IMR-90 (cell line): ENCODE data around the gene RAB31. TPM values are rescaled to one million over a fixed set of nuclear protein-coding genes. Genes with fewer than 3 reads are reported as not detected.

Experiments
- ATAC-seq: fragments of 200-7000 bp; cut with Tn5 transposase; 2 replicates; pipeline ENCODE4 v1.9.1; 2020; ENCODE audit warnings: low read depth, mild to moderate bottlenecking, moderate library complexity
- BruUV-seq: library from RNA; stranded (reverse); fragments of 400-500 nt; replicated peaks from 2 replicates; lab custom pipeline; 2021; lab: Mats Ljungman, UMichigan
- CTCF ChIA-PET: fragments of 300-600 bp; formaldehyde crosslinking; extraction: SDS; loops from one replicate; lab custom pipeline; 2021; ENCODE audit warnings: antibody characterized with exemption; lab: Yijun Ruan, JAX
- POLR2A ChIA-PET: fragments of 300-600 bp; sonication (Branson Sonifier 250); formaldehyde crosslinking; loops from one replicate; lab custom pipeline; 2022; ENCODE audit warnings: antibody characterized with exemption; ENCODE audit not compliant: unreplicated experiment; lab: Charles Lee
- DNase-seq: peaks from one replicate; pipeline ENCODE4 v3.0.0; 2013
- H2AFZ ChIP-seq: replicated peaks from 2 replicates; pipeline ENCODE3; 2013; ENCODE audit warnings: low read length, mild to moderate bottlenecking; ENCODE audit not compliant: poor library complexity
- H2AK5ac ChIP-seq: 2 replicates; pipeline ENCODE4 v1.6.1; 2013; ENCODE audit warnings: low read depth, low read length, inconsistent platforms
- H2AK9ac ChIP-seq: replicated peaks from 2 replicates; pipeline ENCODE3; 2013; ENCODE audit warnings: mild to moderate bottlenecking, low read depth, low read length, moderate library complexity; ENCODE audit not compliant: poor library complexity
- H2BK120ac ChIP-seq: 2 replicates; pipeline ENCODE4 v1.6.1; 2013; ENCODE audit warnings: low read depth, low read length, inconsistent platforms
- H2BK15ac ChIP-seq: 3 replicates; pipeline ENCODE4 v1.6.1; 2013; ENCODE audit warnings: low read depth, low read length, inconsistent platforms
- H2BK20ac ChIP-seq: 2 replicates; pipeline ENCODE4 v1.6.1; 2013; ENCODE audit warnings: low read depth, mild to moderate bottlenecking, inconsistent platforms, low read length, moderate library complexity
- H2BK5ac ChIP-seq: 2 replicates; pipeline ENCODE4 v1.6.1; 2013; ENCODE audit warnings: mild to moderate bottlenecking, low read depth, low read length, inconsistent platforms; ENCODE audit not compliant: poor library complexity, severe bottlenecking
- H3K14ac ChIP-seq: replicated peaks from 2 replicates; pipeline ENCODE4 v1.6.1; 2013; ENCODE audit warnings: low read depth, low read length, inconsistent platforms
- H3K18ac ChIP-seq: 2 replicates; pipeline ENCODE4 v1.6.1; 2013; ENCODE audit warnings: low read depth, low read length, control low read depth
- H3K23ac ChIP-seq: 2 replicates; pipeline ENCODE4 v1.6.1; 2013; ENCODE audit warnings: low read depth, low read length, inconsistent platforms
- H3K27ac ChIP-seq: 2 replicates; pipeline ENCODE4 v1.5.1; 2013; ENCODE audit warnings: mild to moderate bottlenecking, control low read depth, low read length; ENCODE audit not compliant: insufficient read depth
- H3K27me3 ChIP-seq: 2 replicates; pipeline ENCODE4 v1.6.1; 2013; ENCODE audit warnings: low read length; ENCODE audit not compliant: control insufficient read depth, insufficient read depth
- H3K36me3 ChIP-seq: 2 replicates; pipeline ENCODE4 v1.6.1; 2013; ENCODE audit warnings: low read length, mixed read lengths; ENCODE audit not compliant: control insufficient read depth, insufficient read depth
- H3K4ac ChIP-seq: 2 replicates; pipeline ENCODE4 v1.6.1; 2013; ENCODE audit warnings: low read depth, low read length, inconsistent platforms
- H3K4me1 ChIP-seq: 2 replicates; pipeline ENCODE4 v1.6.1; 2013; ENCODE audit warnings: low read length, mixed read lengths; ENCODE audit not compliant: control insufficient read depth, insufficient read depth
- H3K4me2 ChIP-seq: 2 replicates; pipeline ENCODE4 v1.6.1; 2013; ENCODE audit warnings: low read depth, mild to moderate bottlenecking, control low read depth, low read length, moderate library complexity
- H3K4me3 ChIP-seq: 2 replicates; pipeline ENCODE4 v1.5.1; 2013; ENCODE audit warnings: low read depth, mild to moderate bottlenecking, control low read depth, low read length, moderate library complexity; ENCODE audit not compliant: insufficient read depth
- H3K56ac ChIP-seq: 2 replicates; pipeline ENCODE4 v1.6.1; 2013; ENCODE audit warnings: low read length, inconsistent platforms; ENCODE audit not compliant: insufficient read depth; ENCODE audit errors: extremely low read depth
- H3K79me1 ChIP-seq, 2 experiments: 2 replicates each; pipeline ENCODE4 v1.6.1; 2013; ENCODE audit warnings: low read length in 2 of 2, inconsistent platforms in 1 of 2, low read depth in 1 of 2
- H3K9ac ChIP-seq: 2 replicates; pipeline ENCODE4 v1.6.1; 2013; ENCODE audit warnings: low read depth, low read length, control low read depth
- H3K9me1 ChIP-seq: 2 replicates; pipeline ENCODE4 v1.6.1; 2013; ENCODE audit warnings: low read length, inconsistent platforms; ENCODE audit not compliant: insufficient read depth
- H3K9me3 ChIP-seq: 2 replicates; pipeline ENCODE4 v1.6.1; 2013; ENCODE audit warnings: low read length; ENCODE audit not compliant: control insufficient read depth, insufficient read depth
- H4K20me1 ChIP-seq: 2 replicates; pipeline ENCODE4 v1.6.1; 2013; ENCODE audit warnings: low read length, inconsistent platforms; ENCODE audit not compliant: insufficient read depth
- H4K5ac ChIP-seq: 2 replicates; pipeline ENCODE4 v1.6.1; 2013; ENCODE audit warnings: mild to moderate bottlenecking, low read depth, low read length, control low read depth
- H4K8ac ChIP-seq, 2 experiments: 2 replicates each; pipeline ENCODE4 v1.6.1; 2013; ENCODE audit warnings: low read depth in 2 of 2, low read length in 2 of 2, control low read depth in 1 of 2, inconsistent platforms in 1 of 2
- H4K91ac ChIP-seq: 2 replicates; pipeline ENCODE4 v1.6.1; 2013; ENCODE audit warnings: low read depth, low read length, inconsistent platforms; ENCODE audit not compliant: insufficient read depth
- CEBPB ChIP-seq: IDR thresholded peaks from 2 replicates; pipeline ENCODE4 v1.6.1; 2012; ENCODE audit warnings: low read depth, low read length, improper control_type of control experiment
- CHD1 ChIP-seq: IDR thresholded peaks from 2 replicates; pipeline ENCODE4 v1.6.1; 2012; ENCODE audit warnings: low read depth, low read length, improper control_type of control experiment
- ELK1 ChIP-seq: fragments of 150-350 bp; IDR thresholded peaks from 2 replicates; pipeline ENCODE4 v1.6.1; 2016; ENCODE audit warnings: low read depth, mild to moderate bottlenecking, low read length, moderate library complexity, borderline replicate concordance
- FOS ChIP-seq: fragments of 150-350 bp; IDR thresholded peaks from 2 replicates; pipeline ENCODE4 v1.6.1; 2016; ENCODE audit warnings: low read depth, low read length
- MAFK ChIP-seq: IDR thresholded peaks from 2 replicates; pipeline ENCODE4 v1.6.1; 2012; ENCODE audit warnings: low read depth, low read length, improper control_type of control experiment
- MXI1 ChIP-seq: IDR thresholded peaks from 2 replicates; pipeline ENCODE4 v1.6.1; 2012; ENCODE audit warnings: low read depth, mild to moderate bottlenecking, low read length, moderate library complexity, borderline replicate concordance
- NFE2L2 ChIP-seq: fragments of 150-350 bp; IDR thresholded peaks from 2 replicates; pipeline ENCODE4 v1.6.1; 2016; ENCODE audit warnings: low read depth, mild to moderate bottlenecking, low read length
- POLR2A ChIP-seq: IDR thresholded peaks from 2 replicates; pipeline ENCODE4 v1.6.1; 2012; ENCODE audit warnings: mild to moderate bottlenecking, low read depth, low read length
- RAD21 ChIP-seq: IDR thresholded peaks from 2 replicates; pipeline ENCODE4 v1.6.1; 2012; ENCODE audit warnings: low read length, improper control_type of control experiment
- RCOR1 ChIP-seq: IDR thresholded peaks from 2 replicates; pipeline ENCODE4 v1.6.1; 2012; ENCODE audit warnings: mild to moderate bottlenecking, low read length, improper control_type of control experiment; ENCODE audit not compliant: insufficient replicate concordance
- SMC3 ChIP-seq: fragments of 150-350 bp; IDR thresholded peaks from 2 replicates; pipeline ENCODE4 v1.6.1; 2016; ENCODE audit warnings: low read depth, mild to moderate bottlenecking, antibody characterized with exemption, low read length, moderate library complexity
- dilution Hi-C: fragments of 300-500 bp; cut with HindIII; formaldehyde crosslinking; loops from one replicate; pipeline ENCODE4 v1.14.3; 2018; ENCODE audit warnings: low sequenced_read_pairs; ENCODE audit not compliant: unreplicated experiment
- in situ Hi-C: fragments of 300-500 bp; cut with MboI; formaldehyde crosslinking; loops from 3 replicates; pipeline ENCODE4 v1.14.3; 2019; ENCODE audit warnings: low sequenced_read_pairs, inconsistent platforms, mixed read lengths
- intact Hi-C: fragments of 100-400 bp; cut with micrococcal nuclease; formaldehyde crosslinking; loops from 2 replicates; pipeline ENCODE4 v1.10.0; 2022
- polyA plus RNA-seq, 3 experiments: library from polyadenylated mRNA; depleted of rRNA; stranded (reverse); fragments of >200 nt; gene quantifications; 2 replicates each; pipeline ENCODE4 v1.2.3, GENCODE V29; 2012; ENCODE audit warnings: low replicate concordance in 1 of 3
- total RNA-seq: library from RNA; depleted of rRNA; stranded (reverse); fragments of >200 nt; gene quantifications from 2 replicates; pipeline ENCODE4 v1.2.3, GENCODE V29; 2012
- TF ChIP-seq, protein P1 (sequence below): conservative IDR thresholded peaks from 2 replicates; pipeline ENCODE4 v1.5.1; 2012; ENCODE audit warnings: mild to moderate bottlenecking, low read depth, low read length, improper control_type of control experiment
- TF ChIP-seq, protein P2 (sequence below): fragments of 150-350 bp; IDR thresholded peaks from 2 replicates; pipeline ENCODE4 v1.6.1; 2017; ENCODE audit warnings: mild to moderate bottlenecking, antibody characterized with exemption, low read length, low read depth

The RAB31 gene
- total and polyA plus RNA-seq, 2 of the 4 experiments (the other 2 are of a cell fraction), result 13.8 to 26.9 TPM

DNA sequence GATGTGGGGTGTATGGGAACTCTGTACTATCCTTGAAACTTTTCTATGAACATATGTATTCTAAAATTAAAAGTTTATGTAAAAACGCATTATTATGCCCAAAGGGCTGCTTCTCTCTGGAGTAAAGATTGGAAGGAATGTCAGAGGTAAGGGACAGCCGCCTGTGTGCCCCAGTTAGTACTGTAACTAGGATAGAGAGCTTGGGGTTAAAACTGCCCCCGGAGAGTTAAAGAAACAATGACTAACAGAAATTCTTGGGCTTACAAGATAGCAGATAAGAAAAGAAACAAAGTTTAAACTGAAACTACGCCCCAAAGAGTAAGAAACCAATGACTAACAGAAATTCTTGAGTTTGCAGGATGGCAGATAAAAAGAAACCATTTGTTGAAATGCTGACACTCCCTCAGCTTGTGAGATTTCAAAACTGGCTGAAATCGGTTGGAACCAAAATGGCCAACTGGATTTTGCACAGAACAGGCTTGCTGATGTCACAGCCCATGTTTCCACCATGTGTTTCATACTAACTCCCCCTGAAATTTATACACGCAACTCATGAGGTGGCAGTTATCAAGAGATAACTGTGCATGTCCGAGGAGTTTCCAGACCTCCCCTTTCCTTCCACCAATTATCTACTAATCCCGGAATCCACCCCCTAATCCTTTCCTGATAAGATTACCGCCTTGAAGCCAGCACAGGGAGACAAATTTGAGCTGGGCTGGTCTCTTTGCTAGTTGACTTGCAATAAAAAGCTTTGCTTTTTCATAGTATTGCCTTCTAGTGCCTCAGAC, 169.0 kb downstream of the RAB31 start (continued):
- TF ChIP-seq POLR2A (0 out of 2 replicates have a peak, but pooled peaks have one; percentile 42), MXI1 (no peak)

GRCh38 chr18:9877655-9878014, 169.5 kb downstream of the RAB31 start:
- H3K4me2 ChIP-seq, result peak overlapping the region; percentile 84
- CTCF ChIA-PET, result no interaction called here
- H2AK5ac ChIP-seq, result no peak overlapping the region
- ATAC-seq (no peak), DNase-seq (no peak)
- no peak overlapping the region for H2AFZ ChIP-seq
- peak overlapping the region; percentile 79; the same call in 1 of the 2 replicates for H4K91ac ChIP-seq
- H3K14ac ChIP-seq, result peak overlapping the region; percentile 68
- POLR2A ChIA-PET, result interaction anchor here (1.0 kb wide), 1 partner anchor 36 kb away, joined by 4 read pairs; the partner anchor contains the start of gene VAPA
- H3K18ac ChIP-seq, result peak overlapping the region; percentile 68
- peak overlapping the region; percentile 37 to 97 for H4K8ac ChIP-seq
- BruUV-seq, result no TSS peak
- peak overlapping the region; percentile 93 for H2BK120ac ChIP-seq
- H3K36me3 ChIP-seq, result no peaks in the 10 kb centered on the region
- in situ Hi-C loops, result no loop called here
- peak overlapping the region; percentile 74 for H2BK20ac ChIP-seq
- no peaks in the 10 kb centered on the region for H3K9me1 ChIP-seq
- peak overlapping the region; percentile 75; the same call in 1 of the 3 replicates for H2BK15ac ChIP-seq
- H3K56ac ChIP-seq, result peak overlapping the region; percentile 88
- H3K79me1 ChIP-seq, result no peaks in the 10 kb centered on the region
- H3K4me3 ChIP-seq, result peak overlapping the region; percentile 39; the same call in 1 of the 2 replicates
- H3K4me1 ChIP-seq, result peaks cover 3% of the 10 kb centered on the region; the same call in 1 of the 2 replicates
- dilution Hi-C loops, result no loop called here
- H4K20me1 ChIP-seq, result no peaks in the 10 kb centered on the region
- H2AK9ac ChIP-seq, result no peak overlapping the region
- intact Hi-C loops, result loop anchor here (10.0 kb wide), 1 partner anchor 57 kb away; no protein-coding TSS in a partner anchor
- H3K27me3 ChIP-seq, result no peaks in the 10 kb centered on the region
- H2BK5ac ChIP-seq, result peak overlapping the region; percentile 98
- no peaks in the 10 kb centered on the region for H3K9me3 ChIP-seq
- peak overlapping the region; percentile 38 for H4K5ac ChIP-seq
- peak overlapping the region; percentile 74 for H3K27ac ChIP-seq
- H3K9ac ChIP-seq, result peak overlapping the region; percentile 65; the same call in 1 of the 2 replicates
- H3K4ac ChIP-seq, result peak overlapping the region; percentile 81
- H3K23ac ChIP-seq, result peak overlapping the region; percentile 70; the same call in 1 of the 2 replicates
- TF ChIP-seq RAD21 (no peak), CHD1 (no peak), NFE2L2 (no peak), RCOR1 (no peak), MAFK (no peak), SMC3 (no peak), FOS (no peak), ELK1 (no peak), CEBPB (no peak)
- TF ChIP-seq, protein P1, sequence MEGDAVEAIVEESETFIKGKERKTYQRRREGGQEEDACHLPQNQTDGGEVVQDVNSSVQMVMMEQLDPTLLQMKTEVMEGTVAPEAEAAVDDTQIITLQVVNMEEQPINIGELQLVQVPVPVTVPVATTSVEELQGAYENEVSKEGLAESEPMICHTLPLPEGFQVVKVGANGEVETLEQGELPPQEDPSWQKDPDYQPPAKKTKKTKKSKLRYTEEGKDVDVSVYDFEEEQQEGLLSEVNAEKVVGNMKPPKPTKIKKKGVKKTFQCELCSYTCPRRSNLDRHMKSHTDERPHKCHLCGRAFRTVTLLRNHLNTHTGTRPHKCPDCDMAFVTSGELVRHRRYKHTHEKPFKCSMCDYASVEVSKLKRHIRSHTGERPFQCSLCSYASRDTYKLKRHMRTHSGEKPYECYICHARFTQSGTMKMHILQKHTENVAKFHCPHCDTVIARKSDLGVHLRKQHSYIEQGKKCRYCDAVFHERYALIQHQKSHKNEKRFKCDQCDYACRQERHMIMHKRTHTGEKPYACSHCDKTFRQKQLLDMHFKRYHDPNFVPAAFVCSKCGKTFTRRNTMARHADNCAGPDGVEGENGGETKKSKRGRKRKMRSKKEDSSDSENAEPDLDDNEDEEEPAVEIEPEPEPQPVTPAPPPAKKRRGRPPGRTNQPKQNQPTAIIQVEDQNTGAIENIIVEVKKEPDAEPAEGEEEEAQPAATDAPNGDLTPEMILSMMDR, result no peak
- TF ChIP-seq, protein P2, sequence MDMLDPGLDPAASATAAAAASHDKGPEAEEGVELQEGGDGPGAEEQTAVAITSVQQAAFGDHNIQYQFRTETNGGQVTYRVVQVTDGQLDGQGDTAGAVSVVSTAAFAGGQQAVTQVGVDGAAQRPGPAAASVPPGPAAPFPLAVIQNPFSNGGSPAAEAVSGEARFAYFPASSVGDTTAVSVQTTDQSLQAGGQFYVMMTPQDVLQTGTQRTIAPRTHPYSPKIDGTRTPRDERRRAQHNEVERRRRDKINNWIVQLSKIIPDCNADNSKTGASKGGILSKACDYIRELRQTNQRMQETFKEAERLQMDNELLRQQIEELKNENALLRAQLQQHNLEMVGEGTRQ, result no peak
